22Rv1 (cell line): Measurements from ENCODE around the gene ZNF799.

ENCODE experiments used
- CTCF ChIP-seq: fragments of 450-650 bp; IDR thresholded peaks from 2 replicates; pipeline ENCODE4 v1.5.1; 2017; ENCODE audit warnings: mild to moderate bottlenecking
- ZFX ChIP-seq: fragments of 450-650 bp; IDR thresholded peaks from 2 replicates; pipeline ENCODE4 v1.6.1; 2017; ENCODE audit warnings: antibody characterized with exemption, borderline replicate concordance

GRCh38 chr19:12448808-12449207 is 47.7 kb upstream of the ZNF799 start:
- no peak for TF ChIP-seq CTCF
- TF ChIP-seq ZFX = no peak
